Erythroblast (primary cell): ENCODE results near the gene RNASEH1.

Experiments used
- GATA1 ChIP-seq: IDR thresholded peaks from 2 replicates; pipeline ENCODE4 v1.6.1; 2011; ENCODE audit warnings: low read depth, mild to moderate bottlenecking, control low read depth, low read length, moderate library complexity
- POLR2A ChIP-seq: IDR thresholded peaks from 2 replicates; pipeline ENCODE4 v1.6.1; 2011; ENCODE audit warnings: mild to moderate bottlenecking, low read length

DNA sequence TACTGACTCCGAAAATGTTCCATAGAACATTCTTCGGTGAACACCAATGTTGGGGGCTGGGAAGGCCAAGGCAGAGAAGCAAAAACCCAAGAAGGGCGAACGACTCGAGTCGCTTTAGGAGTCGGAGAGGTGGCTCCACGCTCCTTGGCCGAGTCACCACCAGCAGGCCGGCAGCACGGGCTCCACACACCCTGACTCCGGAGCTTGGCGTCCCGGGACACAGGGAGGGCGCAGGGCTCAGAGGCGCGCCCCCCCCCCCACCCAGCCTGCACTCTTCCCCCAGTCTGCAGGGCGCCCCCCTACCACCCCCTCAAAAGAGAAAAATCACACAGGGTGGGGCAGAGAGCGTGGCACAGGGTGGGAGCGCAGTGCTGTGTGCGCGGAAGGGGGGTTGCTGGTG is 31.3 kb downstream of the RNASEH1 start:
- TF ChIP-seq POLR2A (no peak), GATA1 (no peak)
